GDM1 (cell line): ENCODE data around the gene CHD5.

Experiments
- DNase-seq: peaks from one replicate; lab custom pipeline; 2025; lab: John Stamatoyannopoulos, UW

Gene CHD5

DNA sequence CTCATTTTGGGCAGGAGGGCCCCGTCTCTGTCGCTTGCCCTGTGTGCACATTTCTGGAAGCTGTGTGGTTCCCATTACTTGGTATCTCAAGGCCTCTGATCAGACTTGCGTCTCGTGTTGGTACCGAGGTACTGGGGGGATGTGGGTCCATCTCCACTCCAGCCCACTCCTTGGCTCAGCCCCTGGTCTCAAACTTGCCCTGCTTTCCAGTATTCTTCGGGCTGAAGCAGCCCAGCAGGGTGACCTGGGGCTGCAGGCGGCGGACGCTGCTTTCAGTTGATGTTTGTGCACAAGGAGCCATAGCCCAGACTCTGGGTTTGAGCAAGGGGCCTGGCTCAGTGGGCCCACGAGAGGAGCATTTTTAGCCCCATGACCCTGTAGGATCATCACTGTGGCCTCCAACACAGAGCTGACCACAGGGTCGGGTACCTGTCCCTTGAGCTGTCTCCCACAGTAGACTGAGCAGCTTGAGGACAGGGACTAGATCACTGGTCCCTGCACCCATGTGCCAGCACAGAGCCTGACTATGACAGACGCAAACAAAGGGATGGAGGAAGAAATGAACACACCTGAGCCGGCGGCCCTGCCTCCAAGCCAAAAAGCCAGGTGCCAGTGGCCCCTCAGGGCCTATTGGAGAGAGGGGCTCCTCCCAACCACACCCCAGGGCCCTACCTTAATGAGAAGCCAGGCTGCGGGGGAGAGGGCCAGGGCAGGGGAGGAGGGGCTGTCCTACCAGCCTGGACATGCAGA, 46.8 kb downstream of the CHD5 start:
- no peak for DNase-seq

DNA sequence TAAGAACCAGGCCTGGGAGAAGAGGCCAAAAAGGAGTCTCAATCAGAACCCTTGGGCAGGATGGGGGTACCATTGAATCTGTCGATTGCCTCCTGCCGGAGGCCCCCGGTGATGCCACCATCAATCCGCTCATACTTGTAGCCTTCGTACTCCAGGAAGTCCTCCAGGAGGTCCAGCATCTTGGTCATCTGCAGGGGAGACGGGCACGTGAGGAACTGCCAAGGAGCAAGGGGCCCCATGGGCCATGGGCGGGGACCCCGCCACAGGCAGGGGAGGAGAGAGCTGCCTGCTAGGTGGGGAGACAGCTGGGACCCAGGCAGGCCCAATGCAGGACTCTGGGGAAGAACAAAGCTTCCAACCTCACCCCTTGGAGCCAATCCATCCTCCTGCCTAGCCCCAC, 48.6 kb downstream of the CHD5 start:
- DNase-seq = no peak

GRCh38 chr1:6130596-6130995, 49.5 kb downstream of the CHD5 start:
- DNase-seq = no peak

DNA sequence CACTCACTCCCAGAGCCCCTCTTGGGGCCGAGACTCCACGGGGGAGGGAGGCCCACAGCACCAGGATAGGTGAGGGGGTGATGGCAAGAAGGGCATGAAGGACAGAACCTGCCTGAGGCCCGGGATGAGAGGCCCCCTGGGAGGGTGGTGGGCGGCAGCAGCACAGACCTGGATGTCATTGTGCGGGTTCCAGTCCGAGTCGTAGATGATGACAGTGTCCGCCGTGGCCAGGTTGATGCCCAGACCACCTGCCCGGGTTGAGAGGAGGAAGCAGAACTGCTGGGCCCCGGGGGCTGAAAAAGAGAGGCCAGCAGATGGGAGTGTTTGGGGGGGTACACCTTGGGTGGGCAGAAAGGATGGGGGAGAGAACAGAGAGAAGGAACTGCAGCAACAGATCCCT, 50.1 kb downstream of the CHD5 start:
- no peak for DNase-seq

DNA sequence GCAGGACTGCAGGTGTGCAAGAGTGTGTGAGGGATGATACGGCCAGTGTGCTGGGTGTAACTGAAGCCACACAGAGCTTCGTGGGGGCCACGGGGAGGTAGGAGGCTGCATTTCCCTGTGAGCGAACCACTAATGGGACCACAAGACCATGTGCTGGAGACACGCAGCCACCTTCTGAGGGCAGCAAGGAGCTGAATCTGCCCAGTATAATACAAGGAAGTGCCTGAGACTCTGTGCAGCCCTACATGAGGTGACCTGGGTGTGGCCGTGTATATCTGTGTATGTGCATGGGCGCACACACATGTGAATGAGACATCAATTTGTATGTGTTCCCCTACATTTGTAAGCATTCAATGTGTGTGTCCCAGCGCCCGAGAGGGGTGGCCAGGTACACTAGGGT, 50.8 kb downstream of the CHD5 start:
- no peak for DNase-seq

- DNase-seq = no peak
These were observed 51.6 kb downstream of the CHD5 start for GRCh38 chr1:6128276-6129081.

DNA sequence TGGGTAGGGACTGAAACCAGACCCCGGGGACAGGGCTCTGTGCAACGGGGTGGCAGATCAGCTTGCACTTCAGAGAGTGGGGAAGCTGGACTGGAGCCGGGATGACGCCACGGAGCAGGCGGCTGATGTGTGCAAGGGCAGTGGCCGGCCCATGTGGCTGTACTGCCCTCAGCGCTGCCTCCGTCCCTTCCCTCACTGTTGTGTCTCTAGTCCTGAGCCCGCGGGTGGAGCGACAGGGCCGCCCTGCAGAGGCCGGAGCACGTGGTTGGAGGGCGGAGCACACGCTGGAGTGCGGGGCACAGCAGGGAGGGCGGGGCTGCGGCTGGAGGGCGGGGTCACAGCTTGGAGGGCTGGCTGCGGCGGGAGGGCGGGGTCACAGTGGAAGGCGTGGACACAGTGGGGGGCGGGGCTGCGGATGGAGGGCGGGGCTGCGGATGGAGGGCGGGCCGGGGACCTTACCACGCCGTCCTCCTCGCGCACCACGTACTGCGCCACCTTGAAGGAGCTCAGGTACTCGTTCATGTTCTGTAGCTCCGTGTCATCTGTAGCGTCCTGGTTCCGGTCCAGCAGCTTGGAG, 52.4 kb downstream of the CHD5 start:
- DNase-seq = no peak

GRCh38 chr1:6126521-6127067, 53.5 kb downstream of the CHD5 start:
- DNase-seq = no peak

GRCh38 chr1:6126028-6126427, 54.1 kb downstream of the CHD5 start:
- DNase-seq = no peak

- no peak for DNase-seq
These were observed 54.8 kb downstream of the CHD5 start for GRCh38 chr1:6125366-6125765.

- no peak for DNase-seq
These were observed 55.3 kb downstream of the CHD5 start for GRCh38 chr1:6124746-6125365.

- no peak for DNase-seq
These were observed 55.8 kb downstream of the CHD5 start for GRCh38 chr1:6124341-6124740.

DNA sequence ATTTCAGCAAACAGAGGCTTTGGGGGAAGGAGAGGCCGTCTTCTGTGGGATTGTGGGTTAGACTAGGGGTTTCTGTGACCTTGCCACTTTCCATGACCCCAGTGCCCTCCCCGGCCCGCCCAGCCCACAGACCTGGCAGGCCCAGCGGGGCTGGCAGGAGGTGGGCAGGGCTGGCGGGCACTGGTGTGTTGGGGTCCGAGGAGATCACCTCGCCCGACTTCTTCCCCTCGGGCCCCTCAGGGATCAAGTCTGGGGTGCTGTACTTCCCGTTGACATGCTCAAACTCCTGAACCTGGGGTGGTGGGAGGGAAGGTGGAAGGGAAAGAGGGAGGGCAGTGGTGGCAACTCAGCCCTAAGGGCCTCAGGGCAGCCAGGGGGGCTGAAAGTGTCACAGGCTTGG, 56.3 kb downstream of the CHD5 start:
- DNase-seq = no peak

GRCh38 chr1:6123083-6123482, 57.0 kb downstream of the CHD5 start:
- DNase-seq = no peak

- no peak for DNase-seq
These were observed 58.3 kb downstream of the CHD5 start for GRCh38 chr1:6121651-6122370.

DNA sequence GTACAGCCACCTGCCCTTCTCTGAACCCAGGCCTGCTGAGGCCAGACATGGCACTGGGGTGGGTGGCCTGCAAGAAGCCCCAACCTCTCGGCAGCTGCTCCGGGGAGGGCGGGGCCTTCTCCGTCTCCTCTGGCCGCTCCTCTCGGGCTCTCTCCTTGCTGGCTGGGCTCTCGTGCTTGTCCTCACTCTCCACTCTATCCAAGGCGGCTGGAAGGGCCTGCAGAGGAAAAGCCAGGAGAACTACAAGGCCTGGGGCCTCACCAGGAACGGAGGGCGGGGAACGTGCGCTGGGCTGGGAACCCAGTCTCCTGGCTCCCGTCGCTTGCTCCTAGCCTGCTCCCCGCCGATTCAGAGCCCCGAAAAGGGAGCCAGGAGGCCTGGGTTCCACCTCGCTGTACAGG, 59.1 kb downstream of the CHD5 start:
- DNase-seq = no peak

DNA sequence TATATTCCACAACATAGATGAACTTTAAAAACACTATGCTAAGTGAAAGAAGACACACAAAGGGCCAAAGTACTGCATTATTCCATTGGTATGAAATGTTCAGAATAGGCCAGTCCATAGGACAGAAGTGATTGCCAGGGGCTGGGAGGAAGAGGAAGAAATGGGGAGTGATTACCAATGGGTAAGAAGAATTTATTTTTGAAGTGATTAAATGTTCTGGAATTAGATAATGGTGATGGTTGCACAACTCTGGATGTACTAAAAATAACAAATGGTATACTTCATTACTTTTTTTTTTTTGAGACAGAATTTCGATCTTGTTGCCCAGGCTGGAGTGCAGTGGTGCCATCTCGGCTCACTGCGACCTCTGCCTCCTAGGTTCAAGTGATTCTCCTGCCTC, 61.7 kb downstream of the CHD5 start:
- DNase-seq = no peak

- no peak for DNase-seq
These were observed 62.5 kb downstream of the CHD5 start for GRCh38 chr1:6117624-6118023.

GRCh38 chr1:6117064-6117463, 63.1 kb downstream of the CHD5 start:
- DNase-seq = no peak

- no peak for DNase-seq
These were observed 64.0 kb downstream of the CHD5 start for GRCh38 chr1:6116137-6116536.

DNA sequence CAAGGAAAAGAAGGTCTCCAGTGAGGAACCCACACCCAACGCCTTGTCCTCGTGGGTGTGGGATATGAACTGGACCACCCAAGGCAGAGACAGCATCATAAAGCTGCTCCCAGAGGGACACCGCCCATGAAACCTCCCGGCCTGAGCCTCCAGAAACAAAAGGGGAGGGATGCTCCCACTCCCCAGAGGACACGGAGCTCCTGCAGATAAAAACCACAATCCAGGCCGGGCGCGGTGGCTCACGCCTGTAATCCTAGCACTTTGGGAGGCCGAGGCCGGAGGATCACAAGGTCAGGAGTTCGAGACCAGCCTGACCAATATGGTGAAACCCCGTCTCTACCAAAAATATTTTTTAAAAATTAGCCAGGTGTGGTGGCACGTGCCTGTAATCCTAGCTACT, 66.4 kb downstream of the CHD5 start:
- DNase-seq = no peak

DNA sequence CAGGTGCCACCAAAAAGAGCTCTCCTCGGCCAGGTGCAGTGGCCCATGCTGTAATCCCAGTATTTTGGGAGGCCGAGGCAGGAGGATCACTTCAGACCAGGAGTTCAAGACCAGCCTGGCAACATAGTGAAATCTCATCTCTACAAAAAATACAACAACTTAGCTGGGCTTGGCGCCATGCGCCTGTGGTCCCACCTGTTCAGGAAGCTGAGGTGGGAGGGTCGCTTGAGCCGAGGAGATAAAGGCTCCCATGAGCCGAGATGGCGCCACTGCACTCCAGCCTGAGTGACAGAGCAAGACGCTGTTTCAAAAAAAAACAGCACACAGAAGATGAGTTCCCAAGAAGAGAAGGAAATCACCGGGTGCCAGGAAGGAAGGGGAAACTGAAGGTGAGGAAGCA, 67.0 kb downstream of the CHD5 start:
- no peak for DNase-seq
